H54 (cell line): ENCODE measurements around the gene KCNJ15.
"Not testable (repeated sequence)": the region's sequence is repeated elsewhere in the genome, so short reads cannot be mapped to it uniquely, and the experiment has no call there.

Source experiments
- DNase-seq: peaks from one replicate; pipeline ENCODE4 v3.0.0; 2011; ENCODE audit warnings: low spot score, mixed read lengths; ENCODE audit not compliant: insufficient read length
- FAIRE-seq: peaks from 3 replicates; lab custom pipeline; 2011; peaks lifted over from hg19 to GRCh38; lab: Jason Lieb, UNC
- POLR2A ChIP-seq: IDR thresholded peaks from 2 replicates; pipeline ENCODE4 v1.6.1; 2011; ENCODE audit warnings: low read depth, mild to moderate bottlenecking, low read length

The KCNJ15 gene

DNA sequence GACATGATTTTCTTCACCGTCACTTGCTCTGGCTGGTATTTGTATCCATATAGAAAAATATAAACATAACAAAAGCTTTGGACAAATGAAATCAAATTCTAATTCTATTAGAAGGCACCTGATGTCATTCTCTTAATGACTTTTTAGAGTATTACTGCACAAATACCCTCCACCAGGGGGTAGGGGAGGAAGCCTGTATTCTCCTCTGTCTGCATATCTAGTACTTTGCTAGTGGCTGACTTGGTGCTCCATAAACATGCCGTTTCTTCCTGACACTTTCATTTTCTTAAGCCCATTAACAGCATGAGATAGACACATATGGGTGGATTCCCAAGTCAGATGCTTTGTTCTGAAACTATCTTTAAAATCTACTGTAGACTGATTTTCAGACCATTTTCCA, 20.6 kb upstream of the KCNJ15 start:
- DNase-seq (no peak), FAIRE-seq (no peak)
- no peak for TF ChIP-seq POLR2A

DNA sequence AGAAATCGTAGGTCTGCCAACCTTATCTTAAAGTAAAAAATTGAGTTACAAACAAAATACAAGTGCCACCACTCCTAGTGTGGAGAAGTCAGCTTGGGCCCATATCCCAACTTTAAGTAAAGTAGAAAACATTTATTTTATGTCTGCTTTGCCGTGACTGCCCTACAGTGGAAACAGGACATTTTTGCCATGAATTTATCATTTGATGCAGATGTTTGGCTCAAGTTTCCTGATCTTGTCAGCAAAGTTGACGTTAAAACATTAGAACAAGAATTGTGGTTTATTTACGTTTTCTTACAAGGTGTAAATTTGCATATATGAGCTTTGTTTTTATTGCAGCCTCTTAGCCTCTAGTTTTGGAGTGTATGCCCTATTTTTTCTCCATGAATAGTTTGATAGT, 17.1 kb upstream of the KCNJ15 start:
- FAIRE-seq (no peak), DNase-seq (no peak)
- no peak for TF ChIP-seq POLR2A

DNA sequence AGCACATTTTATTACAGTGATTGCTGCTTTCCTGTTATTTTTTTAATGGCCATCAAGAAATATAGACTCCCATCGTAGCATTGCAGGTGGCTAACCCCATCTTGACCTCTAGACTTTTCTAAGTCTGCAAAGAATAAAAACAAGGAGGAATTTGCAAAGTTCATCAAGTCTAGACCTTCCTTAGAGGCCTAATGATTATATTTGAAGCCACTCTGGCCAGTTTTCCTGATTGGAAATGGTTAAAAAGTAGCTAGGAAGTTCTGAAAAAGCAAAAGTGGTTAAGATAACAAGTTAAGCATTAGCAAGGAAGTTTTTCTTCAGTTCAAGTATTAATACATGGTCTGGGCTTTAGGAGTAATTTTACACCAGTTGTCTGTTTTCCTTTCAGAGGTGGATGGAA, 16.7 kb upstream of the KCNJ15 start:
- no peak for FAIRE-seq
- DNase-seq = no peak
- TF ChIP-seq POLR2A = no peak

DNA sequence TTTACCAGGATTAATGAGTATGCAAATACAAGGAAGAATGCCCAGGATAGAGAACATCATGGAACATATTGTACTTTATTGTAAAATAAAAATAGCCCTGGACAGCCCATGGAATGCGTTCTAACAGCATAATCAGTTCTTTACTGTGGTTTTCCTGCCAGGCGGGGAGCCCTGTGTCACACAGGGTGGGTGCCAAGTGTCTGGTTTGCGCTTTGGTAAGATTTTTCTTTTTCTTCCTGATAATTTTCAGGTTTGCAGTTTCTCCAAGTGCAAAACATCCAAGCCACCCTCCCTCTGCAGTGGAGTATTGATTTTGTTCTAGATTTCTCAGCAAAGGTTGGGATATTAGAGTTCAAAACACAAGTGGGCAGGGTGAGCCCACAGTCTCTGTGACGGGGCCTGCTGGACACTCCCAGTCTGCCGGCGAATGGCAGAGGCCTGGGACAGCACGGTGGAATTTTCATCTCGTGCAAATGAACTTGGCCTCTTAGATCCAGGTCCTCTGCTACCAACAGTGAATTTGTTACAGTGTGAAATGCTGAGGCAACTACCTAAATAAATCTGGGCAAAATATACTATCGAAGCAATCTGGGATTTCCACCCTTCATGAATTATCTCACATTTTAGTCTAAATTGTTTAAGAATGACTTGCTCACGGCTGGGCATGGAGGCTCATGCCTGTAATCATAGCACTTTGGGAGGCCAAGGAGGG, 15.6 kb upstream of the KCNJ15 start:
- peak; percentile 38 for DNase-seq
- FAIRE-seq = no peak
- TF ChIP-seq POLR2A = no peak

DNA sequence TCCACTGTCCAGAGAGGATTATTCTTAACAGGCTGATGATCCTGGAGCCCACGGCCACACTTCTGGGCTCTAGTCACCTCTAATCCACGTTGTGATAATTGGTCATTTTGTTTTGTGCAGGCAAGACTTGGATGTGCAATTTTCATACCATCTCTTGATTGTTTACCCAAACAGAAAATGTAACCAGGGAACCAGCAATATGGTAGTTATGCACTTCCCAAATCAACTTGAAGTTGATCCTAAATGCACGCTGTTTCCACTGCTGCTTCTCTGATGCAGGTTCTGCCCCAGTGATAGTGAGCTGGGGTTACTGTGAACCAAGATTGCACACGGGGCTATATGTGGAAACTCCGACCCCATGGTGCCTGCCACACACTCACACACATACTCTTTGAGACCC, 14.7 kb upstream of the KCNJ15 start:
- FAIRE-seq (no peak), DNase-seq (no peak)
- no peak for TF ChIP-seq POLR2A

DNA sequence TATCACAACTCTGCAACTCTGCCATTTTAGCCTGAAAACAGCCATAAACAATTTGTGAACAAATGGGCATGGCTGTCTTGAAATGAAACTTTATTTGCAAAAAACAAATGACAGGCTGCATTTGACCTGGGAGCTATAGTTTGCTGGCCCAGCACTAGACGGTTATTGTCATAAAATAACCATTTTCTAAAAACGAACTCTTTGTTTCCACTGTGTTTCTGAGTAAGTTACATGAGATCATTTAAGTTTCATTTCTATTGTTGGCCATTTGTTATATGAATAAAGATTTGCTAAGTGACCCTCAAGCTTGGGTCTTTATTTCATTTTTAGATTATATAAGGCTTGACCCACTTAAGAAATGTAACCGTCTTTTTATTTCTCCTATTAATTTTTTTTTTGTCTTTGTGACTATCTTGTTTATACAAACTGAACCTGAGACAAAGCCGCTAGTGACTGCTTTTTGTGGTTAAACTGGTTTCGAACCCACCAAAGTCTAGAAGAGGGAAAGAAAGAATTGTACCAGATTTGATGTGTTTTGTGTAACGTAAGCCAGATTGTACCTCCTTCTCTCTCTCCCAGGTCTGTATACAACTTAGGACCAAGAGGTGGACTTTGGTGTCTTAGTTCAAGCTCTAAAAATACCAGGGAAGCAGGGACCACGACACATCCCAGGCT, 12.9 kb upstream of the KCNJ15 start:
- no peak for TF ChIP-seq POLR2A
- FAIRE-seq (no peak), DNase-seq (no peak)

DNA sequence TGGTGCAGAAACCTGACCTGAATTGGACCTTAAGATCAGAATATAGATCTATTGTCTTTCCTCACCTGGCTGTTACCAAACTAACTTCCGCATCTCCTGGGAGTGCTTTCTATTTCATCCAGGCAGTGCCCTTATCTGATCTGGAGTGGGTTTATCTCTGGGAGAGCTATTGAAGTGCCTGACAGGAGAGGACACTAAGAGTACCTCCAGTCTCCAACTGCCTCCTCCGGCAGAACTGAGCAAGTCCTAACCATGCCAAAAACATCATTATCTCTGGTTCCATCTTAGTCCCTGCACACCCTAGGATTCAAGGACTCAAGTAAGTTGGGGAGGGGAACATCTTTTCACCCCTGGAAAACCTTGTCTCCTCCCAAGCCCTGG, 12.4 kb upstream of the KCNJ15 start:
- TF ChIP-seq POLR2A = no peak
- no peak for DNase-seq
- FAIRE-seq = no peak

DNA sequence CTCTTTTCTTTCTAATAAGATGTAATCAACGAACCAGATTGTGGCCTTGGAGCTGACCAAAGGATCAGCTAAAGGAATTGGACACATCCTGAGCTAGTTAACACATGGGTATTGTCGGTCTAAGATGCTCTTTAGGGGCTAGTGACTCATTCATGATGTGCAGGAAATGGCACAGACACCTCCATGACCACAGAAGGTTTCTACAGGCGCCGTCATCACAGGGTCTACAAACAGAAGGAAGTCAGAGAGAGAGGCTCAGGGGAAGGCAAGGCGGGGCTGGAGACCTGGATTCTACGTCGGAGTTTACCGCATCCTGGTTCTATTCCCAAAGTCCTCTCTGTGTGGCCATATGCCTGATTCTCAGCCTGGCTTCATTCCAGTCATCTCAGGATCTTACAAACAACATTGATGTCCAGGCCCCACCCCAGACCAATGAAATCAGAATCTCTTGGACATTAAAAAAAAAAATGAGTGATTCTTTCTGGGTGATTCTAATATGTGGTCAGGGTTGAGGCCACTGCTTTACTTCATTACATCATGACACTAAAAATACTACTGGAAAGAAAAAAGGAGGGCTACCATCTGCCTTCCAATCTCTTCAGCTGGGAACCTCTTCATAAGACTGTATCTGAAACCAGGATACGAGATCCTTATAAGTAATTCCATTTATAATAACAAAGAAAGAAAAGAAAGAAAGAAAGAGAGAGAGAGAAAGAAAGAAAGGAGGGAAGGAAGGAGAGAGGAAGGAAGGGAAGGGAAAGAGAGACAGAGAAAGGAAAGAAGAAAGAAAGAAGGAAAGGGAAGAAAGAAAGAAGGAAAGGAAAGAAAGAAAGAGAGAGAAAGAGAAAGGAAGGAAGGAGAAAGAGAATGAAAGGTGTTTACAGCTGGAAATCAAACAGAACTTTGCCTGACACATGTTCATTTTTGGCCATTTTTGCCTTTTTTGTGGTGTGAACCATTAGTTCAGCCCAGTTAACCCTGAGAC, 11.6 kb upstream of the KCNJ15 start:
- DNase-seq = peak; percentile 61
- no peak for FAIRE-seq
- TF ChIP-seq POLR2A = no peak

DNA sequence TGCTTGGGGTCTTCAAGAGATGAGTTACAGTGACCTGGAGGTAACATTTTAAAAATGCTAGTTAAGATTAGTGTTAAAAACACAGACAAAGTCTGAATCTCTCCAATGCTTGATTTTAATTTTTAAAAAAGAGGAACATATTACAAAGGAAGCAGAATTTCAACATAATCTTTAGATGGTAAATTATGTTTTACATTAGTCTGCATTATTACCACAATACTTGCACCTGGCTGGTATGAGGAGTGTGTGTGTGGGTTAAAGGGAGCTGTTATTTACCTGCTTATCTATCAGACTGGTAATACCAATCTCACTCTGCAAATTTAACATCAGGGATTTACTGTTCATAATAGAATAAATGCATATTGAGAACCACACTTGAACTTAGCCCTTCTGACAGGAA, 10.3 kb upstream of the KCNJ15 start:
- no peak for TF ChIP-seq POLR2A
- FAIRE-seq (no peak), DNase-seq (no peak)

DNA sequence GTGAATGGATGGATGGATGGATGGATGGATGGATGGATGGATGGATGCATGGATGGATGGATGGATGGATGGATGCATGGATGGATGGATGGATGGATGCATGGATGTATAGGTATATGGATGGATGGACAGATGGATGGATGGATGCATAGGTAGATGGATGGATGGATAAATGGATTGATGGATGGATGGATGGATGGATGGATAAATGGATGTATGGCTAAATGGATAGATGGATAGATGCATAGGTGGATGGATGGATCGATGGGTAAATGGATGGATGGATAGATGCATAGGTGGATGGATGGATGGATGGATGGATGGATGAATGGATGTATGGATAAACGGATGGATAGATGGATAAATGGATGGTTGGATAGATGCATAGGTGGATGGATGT, 9.7 kb upstream of the KCNJ15 start:
- not testable (repeated sequence) for DNase-seq, FAIRE-seq

DNA sequence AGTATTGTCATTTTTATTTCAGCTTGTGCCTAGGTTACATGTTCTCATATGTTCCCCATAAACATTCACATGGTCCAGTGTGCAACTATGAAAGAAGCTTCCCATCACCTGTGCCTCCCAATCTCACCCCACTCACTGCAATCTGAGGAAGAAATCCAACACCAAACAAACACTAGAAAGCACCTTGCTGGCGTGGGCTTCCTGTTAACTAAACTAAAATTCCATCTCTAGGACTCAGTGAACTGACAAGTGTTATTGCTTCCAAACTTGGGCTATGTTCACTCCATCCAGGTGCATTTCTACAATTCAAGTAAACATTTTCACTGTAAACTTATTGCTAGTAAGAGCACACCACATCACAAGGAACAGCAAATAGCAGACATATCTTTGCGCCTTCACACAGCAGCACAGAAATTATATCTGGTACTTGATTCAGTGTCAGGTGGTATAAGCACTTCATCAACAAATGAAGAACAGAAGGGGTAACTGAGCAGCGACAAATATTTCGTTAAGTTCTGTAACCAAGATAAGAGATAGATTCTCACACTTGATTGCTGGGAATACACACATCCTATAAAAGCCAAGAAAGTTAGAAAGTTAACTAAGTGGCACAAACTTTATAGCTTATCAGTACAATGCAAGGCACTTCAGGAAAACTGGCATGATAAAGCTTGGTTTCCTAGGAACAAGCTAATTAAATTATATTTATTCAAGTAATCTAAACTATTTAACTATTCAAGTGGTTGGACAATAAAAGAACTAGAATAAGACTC, 8.9 kb upstream of the KCNJ15 start:
- no peak for TF ChIP-seq POLR2A
- no peak for FAIRE-seq

DNA sequence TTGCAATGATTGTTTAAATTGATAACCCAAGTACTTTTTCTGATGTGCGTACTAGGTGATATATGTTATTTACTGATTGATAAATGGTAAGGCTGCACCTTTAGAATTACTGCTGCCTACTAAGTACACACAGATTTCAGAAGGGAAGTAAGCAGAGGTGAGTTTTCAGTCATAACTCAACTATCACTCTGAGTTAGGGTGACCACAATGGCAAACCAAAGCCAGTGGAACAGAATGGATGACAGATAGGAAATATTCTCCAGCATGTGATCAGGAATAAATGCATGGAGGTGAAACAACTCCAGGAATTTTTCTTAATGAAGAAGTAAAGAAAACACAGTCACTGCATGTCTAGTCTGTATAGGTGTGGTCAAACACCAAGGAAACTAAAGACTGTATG, 7.5 kb upstream of the KCNJ15 start:
- no peak for TF ChIP-seq POLR2A
- FAIRE-seq (no peak), DNase-seq (no peak)

More for the DNA sequence above, 8.9 kb upstream of the KCNJ15 start:
- no peak for DNase-seq

DNA sequence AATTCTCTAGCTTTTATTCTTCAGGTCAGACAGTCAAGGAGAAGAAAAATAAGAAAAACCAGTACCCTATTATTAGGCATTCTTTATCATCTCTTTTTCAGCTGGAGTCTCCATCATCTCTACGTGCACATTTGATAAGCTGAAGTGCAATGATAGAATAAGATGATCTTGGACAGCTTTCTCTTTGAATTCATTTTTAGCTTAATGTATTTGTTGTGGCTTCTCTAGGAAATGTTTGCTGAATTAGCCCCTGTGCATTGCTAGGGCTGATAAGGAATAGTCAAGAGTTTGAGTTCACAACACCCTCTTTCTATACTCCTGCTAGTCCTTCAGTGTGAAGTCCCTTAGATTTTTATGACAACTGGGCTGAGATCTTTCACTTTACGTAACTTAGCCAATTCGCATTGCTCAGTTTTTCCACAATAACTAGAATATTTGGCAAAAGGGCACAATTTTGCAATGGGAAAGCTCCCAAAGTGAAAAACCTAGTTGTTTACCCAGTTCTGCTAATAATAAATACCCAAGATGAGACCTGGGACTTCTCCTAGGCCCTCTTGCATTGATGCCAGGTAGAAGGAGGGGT, 7.0 kb upstream of the KCNJ15 start:
- FAIRE-seq (no peak), DNase-seq (no peak)
- TF ChIP-seq POLR2A = no peak
